Gastroesophageal sphincter (tissue), 3 donors: Measurements from ENCODE around the gene FNTB.

Source experiments
- CTCF ChIP-seq, 4 experiments: fragments of 200-600 bp in 2 of 4; fragments of 450-650 bp in 2 of 4; sonication (generic) in 1 of 4; IDR thresholded peaks; one replicate each; pipeline ENCODE4 v1.5.1; 2017 to 2019; ENCODE audit warnings: antibody characterized with exemption in 4 of 4, mild to moderate bottlenecking in 2 of 4, moderate library complexity in 2 of 4
- POLR2A ChIP-seq, 2 donors: fragments of 450-650 bp; IDR thresholded peaks; one replicate each; pipeline ENCODE4 v1.6.1; 2017; ENCODE audit warnings: antibody characterized with exemption in 2 of 2, mild to moderate bottlenecking in 2 of 2, moderate library complexity in 1 of 2

- TF ChIP-seq CTCF (IDR thresholded peaks at IDR 0.05) (no peak), POLR2A (IDR thresholded peaks at IDR 0.05) (no peak)
Observed at GRCh38 chr14:64992328-64992885, 5.7 kb downstream of the FNTB start.
